Cerebellar nuclear complex (tissue), 1 donor: ENCODE measurements around the gene CCL19.
A peak's percentile ranks its signal among the peaks of the same experiment; 100 is the strongest.

Source experiments
- DNase-seq, 2 experiments: peaks; one replicate each; lab custom pipeline; 2025; lab: John Stamatoyannopoulos, UW

CCL19 gene

DNA sequence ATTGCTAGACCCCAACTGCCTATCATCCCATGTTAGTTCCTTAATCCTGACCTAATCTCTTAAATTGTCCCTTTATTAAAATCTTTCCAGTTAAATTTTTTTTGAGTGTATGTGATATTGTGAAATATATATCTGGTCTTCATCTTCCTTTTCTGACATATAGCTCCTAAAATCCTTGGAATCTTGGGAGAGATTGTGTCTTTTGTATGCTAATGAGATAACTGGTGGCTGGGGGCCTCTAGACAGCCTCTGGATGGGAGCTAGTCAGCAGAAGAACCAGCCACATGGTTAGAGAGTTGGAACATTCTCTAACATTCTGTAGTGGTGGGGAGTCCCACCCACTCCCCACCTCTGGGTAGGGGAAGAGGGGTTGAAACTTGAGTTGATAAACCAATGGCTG lies 3.7 kb upstream of the CCL19 start:
- DNase-seq, result no peak

DNA sequence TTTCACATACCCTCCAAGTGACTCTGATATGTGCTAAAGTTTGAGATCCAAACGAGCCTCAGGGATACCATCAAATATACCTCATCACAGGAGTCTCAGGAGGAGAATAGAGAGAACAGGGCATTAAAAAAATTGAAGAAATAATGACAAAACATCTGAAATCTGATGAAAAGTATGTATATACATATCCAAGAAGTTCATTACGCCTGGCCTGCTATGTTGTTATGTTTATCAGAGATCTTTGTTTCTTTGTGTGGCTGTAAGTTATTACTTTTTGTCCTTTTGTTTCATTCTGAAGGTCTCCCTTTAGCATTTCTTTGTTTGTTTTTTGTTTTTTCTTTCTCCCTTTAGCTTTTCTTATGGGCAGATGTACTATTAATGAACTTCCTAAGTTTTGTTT lies 2.5 kb upstream of the CCL19 start:
- DNase-seq, result no peak

DNA sequence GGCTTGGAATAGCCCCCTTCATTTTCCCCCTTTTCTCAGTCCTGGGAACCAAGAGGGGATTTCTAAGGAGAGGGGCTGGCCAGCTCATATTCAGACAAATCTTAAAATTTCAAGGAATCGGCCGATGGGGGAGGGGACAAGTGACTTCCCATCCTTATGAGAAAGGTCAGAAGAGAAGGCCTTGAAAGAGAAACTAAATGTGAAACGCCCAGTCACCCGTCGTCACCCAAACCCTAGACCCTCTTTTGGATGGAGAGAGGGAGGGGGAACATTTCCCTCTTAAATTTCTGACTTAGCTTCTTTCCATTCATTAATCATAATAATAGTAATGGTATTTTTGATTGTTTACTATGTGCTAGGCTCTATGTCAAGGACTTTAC lies 850 bp upstream of the CCL19 start:
- no peak for DNase-seq

DNA sequence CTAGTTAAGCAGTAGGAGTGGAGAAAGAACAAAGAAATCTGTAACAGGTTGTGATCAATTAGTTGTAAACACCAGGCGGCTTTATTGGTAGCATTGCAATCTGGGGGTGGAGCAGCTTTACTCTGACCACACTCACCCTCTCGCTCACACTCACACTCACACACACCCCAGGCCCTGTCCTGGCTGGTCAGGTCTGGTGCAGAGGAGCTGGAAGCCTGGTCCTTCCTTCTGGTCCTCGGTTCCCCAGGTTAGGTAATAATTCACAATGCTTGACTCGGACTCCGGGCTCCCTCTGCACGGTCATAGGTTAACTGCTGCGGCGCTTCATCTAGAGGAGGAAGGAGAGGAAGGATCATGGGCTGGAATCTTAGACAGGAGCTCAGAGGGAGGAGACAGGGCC lies 1.6 kb downstream of the CCL19 start:
- DNase-seq, result no peak

DNA sequence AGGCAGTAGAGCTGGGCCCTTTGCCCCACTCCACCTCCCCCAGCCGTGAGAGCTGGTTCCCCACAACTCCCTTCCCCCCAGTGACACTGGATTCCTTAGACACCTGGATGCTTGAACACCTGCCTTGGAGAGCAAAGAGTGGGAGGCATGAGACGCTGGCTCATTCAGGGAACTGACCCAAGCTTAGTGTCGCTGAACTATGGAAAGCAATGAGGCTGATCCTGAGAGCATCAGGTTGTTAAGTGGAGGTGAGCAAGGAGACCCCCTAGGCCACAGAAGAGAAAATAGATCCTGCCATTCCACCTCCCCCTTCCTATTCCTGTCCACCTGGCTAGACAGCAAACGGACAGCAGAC lies 2.0 kb downstream of the CCL19 start:
- DNase-seq, result no peak

DNA sequence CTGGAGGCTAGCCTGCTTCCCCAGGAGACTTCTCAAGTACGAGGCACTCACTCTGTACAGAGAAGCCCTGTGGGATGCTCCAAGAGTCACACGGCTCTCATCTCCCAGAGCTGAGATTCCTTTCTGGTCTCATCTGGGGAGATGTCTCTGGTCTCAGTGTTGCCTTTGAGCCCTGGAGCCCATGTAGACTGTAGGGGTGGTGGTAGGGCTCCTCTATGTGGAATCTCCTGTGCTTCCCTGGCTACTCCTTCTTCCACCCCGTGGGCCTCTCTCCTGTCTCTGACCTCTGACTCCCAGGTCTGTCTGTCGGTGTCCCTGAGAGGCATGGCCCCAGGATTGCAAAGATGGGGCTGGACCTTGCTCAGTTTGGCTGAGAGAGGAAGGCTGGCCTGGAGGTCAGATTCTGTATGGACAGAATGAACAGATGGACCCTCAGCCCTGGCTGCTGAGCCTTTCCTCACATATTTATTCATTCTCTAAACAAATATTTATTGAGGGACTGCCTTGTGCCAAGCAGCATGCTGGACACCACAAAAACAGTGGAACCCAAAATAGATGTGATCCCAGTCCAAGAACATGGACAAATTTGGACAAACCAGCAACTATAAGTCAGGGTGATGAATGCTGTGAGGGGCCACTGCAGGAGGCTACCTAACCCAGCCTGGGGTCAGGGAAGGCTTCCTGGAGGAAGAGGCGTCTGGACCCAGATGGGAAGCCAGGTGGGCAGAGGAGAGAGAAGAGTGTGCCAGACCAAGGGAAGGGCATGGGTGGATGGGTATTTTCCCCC lies 2.6 kb downstream of the CCL19 start:
- DNase-seq, result no peak

DNA sequence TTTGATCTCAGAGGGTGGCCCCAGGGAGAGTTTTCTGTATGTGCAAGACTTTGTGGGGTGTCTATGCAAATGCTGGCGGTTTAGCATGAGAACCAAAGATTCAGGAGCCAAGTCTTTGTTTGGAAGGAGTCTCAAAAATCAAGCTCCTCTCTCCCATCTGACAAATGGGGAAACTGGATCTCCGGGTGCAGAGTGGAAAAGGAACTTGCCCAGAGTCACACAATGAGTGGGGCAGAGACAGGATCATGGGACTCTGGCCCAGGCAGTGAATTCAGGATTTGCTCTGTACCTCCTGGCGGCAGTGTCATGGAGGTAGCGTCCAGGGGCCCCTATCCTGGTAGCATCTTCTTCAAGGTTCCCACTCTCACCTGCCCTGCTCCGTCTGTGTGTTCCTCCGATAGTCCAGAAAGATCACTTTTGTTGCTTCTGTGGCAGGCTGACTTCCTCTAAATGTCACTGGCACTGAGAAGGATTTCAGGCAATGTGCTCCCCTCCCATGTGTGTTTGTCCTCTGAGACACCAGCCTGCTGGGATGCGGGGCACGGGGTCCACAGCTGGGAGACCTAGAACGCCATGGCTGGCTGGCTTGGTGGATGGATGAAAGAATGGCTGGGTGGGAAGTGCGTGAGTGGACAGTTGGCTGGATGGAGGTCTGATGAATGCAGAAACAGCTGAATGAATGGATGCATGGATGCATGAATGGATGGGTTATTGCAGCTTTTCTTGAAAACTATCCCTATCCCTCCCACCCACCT lies 3.6 kb downstream of the CCL19 start:
- no peak for DNase-seq

DNA sequence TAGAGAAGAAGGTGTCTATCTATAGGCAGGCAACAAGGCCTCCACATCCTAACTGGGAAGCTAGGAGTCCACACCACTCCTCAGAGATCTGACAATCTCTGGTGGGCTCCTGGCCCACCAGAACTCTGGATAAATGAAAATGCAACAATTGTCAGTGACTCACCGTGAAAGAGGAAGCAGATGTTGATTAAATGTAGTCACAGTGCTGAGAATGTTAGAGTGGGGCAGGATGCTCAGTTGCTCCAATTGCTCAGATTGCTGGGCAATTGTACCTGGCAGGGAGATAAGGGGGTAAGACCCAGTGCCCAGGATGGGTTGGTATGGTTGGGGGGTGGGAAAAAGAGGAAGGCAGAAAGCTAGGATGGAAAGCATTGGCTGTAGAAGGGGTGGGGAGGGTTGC lies 4.3 kb downstream of the CCL19 start:
- DNase-seq, result no peak

DNA sequence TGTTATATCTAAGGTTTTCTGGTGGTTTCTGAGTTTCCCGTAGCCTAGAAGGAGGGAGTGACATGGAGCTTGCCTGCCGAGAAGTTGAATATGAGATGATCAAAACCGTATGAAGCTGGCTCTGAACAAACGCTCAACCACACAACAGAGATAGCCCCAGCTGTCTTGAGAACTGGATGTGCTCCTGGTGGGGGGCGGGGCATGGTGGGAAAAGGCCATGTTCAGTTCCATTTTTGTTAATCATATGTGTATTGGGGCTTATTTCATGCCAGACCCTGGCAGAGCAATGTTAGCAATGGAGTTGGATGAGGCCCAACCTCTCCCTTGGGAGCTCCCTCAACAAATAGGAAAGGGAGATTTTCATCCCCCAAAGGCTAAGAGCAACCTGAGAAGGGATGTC lies 4.8 kb downstream of the CCL19 start:
- no peak for DNase-seq

DNA sequence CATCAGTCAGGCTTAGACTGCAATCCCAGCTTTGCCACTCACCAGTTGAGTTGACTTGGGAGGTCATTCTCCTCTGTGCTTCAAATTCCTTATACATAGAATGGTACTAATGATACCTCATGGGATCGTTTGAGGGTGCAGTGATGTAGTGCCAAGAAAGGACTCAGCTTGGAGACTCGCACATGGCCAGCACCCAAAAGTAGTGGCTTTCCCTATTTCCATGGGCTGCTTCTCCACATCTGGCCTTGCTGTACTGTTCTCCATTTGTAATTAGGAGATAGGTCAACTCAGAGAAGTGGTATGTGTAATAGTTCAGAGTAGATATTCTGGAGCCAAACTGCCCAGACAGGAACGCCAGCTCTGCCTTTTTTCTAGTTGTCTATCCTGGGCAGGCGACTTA lies 5.5 kb downstream of the CCL19 start:
- no peak for DNase-seq

DNA sequence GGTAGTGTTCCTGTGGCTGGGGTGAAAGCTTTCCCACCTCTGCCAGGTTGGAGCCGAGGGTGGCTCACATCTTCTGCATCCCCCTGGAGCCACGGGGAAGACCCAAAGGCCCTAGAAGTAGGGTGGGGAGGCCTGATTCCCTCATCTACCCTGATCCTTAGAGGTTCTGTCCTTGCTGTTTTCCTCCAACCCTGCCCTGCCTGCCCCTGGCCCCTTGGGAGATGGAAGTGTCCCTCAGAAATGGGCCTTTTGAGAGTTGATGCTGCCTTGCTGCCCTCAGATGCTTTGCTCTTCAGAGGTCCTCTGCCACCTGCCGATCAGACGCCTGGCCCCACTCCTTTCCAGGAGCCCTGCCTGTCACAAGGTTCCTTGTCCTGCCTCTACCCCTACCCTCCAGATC lies 6.3 kb downstream of the CCL19 start:
- no peak for DNase-seq

DNA sequence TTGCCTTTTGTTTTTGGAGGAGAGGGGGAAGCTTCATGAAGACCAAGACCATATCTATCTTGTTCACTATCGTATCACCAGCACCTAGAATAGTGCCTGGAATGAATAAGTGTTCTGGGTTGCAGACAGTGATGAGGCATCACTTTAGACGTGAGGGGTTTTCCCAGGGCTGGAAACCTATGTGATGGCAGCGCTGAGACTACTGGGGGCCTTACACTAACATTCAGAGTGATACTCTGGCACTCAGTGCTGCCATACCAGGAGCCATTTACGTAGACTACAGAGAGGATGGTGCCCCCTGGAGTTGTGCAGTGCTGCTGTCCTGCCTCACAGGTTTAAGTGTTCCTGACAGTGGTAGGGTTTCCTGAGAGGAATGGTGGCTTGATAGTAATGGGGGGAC lies 6.9 kb downstream of the CCL19 start:
- no peak for DNase-seq

DNA sequence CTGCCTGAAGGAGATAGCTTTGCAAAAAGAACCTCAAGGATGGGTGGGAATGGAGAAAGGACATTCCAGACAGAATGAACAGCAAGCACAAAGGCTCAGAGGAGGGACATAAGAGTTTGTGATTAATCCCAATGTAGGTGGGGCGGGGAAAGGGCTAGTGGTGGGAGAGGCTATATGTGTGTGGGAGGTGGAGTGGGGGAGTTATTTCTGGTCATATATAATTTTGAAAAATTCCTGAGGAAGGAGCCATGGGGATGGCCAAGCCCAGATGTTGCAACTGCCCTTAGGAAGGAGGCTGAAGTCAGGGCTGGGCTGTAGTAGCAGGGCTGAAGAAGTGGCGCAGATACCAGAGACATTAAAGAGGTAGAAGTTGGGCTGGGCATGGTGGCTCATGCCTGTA lies 15.2 kb downstream of the CCL19 start:
- DNase-seq, result no peak

DNA sequence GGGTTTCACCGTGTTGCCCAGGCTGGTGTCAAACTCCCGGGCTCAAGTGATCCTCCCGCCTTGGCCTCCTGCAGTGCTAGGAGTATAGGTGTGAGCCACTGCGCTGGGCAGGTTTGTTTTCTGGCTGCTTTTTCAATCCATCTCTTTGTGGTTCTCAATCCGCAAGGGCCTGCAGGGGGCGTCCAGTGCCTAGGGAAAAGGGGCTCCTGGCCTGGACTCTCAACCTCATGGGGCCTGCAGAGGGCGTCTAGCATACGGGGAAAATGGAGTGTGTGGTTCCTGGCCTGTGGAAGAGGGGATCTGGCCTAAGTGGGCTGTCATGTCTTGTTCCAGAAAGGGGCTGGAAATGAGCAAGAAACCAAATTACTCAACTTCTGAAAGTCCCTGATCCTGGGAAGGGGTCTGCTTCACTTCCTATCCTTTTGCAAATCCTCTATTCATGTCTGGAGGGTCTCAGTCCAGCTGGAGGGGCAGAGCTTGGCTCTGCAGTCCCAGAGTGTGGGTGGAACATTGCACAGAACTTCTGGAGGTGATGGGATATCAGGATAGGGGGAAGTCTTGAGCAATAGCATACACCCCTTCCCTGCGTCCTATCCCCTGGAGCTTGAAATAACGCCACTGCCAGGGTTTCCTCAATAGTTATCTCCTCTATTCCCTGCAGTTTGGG lies 15.9 kb downstream of the CCL19 start:
- DNase-seq, result no peak

DNA sequence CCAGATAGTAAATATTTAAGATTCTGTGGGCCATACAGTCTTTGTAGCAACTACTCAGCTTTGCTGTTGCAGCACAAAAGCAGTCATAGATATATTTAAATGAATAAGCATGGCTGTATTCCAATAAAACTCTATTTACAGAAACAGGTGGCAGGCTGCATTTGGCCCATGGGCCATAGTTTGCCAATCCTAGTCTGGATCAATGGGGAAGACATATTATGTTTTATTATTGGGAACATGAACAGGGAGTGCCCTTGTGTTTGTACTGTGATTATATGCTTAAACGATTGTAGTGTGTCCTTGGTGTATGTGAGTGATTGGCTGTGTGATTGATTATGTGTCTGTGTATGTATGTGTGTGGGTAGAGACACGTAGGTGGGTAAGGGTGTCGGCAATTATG lies 16.6 kb downstream of the CCL19 start:
- DNase-seq, result no peak

DNA sequence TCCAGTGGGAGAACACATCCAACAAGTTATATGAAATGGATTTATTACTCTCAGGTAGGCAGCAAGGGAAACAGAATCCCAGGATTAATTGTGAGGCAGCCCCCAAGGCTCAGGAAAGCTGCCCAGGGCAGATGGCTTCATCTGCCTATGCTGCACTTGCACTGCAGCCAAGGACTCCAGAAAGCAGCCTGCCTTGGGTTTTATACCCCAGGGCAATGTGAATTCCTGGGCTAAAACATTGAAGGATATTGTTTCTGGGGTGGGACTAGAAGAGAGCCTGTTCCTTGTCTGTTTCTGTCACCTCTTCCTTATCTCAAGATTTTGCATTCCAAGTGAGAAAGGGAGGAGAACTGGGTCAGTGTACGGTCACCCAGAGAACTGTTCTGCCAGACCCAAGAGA lies 19.8 kb downstream of the CCL19 start:
- DNase-seq, result no peak

DNA sequence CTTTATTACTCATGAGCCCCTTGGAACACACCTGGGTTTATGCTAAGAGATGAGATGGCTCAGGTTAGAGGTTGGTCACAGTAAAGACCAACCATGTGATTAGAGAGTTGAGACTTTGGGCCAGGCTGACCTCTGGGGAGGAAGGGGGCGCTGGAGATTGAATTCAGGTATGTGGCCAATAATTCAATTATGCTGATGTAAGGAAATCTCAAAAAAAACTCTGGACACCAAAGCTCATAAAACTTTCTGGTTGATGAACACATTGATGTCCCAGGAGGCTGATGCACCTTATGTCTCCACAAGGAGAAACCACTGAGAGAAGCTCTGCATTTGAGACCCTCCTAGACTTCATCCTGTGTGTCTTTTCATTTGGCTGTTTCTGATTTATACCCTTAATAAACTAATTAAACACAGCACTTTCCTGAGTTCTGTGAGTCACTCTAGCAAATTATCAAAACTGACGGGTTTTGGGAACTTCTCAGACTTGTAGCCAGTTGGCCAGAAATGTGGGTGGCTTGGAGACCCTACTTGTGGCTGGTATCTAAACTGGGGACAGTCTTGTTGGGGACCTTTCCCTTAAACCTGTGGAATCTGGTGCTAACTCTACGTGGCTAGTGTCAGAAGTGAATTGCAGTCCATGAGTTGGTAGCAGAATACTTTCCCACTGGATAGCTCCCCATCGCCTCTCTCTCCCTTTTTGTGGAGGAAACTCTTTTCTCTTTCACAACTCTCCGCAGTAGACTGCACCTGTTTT lies 21.1 kb downstream of the CCL19 start:
- DNase-seq, result no peak

DNA sequence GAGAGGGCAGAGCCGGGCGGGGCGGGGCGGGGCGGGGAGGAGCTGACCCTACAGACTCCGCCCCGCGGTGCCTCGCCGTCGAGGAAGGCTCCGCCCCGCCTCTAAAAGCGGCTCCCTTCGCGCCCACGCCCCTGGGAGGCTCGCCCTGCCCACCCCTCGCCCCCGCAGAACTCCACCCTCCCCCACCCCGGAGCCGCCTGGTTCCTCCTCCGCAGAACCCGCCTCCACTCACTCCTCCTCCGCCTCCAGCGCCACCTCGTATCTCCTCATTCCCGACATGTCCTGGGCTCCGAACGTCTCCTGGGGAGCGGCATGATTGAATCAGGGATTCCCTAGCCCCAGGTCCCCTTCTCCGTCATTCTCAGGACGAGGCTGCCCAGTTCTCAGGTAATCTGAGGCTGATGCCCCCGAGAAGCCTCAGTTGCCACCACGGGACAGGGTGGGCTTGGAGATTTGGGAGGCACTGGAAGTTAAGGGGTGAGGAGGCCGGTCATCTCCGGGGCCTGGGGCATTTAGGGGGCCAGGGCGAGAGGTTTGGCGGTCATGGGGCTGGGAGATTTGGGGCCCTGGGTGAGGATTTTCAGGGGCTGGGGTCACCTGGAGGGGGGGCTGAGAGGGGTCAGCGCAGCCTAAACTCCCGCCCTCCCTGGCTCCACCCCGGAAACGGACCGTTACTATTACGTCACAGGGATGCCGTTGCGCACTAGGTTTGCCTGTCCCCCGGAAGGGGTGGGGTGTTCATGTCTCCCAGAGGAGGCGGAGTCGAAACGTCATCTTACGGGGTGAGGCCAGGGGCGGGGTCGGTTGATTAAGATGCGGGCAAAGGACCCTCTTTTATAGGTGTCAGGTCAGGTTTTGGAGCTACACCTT lies 25.5 kb downstream of the CCL19 start:
- peak; percentile 86 to 92 for DNase-seq

DNA sequence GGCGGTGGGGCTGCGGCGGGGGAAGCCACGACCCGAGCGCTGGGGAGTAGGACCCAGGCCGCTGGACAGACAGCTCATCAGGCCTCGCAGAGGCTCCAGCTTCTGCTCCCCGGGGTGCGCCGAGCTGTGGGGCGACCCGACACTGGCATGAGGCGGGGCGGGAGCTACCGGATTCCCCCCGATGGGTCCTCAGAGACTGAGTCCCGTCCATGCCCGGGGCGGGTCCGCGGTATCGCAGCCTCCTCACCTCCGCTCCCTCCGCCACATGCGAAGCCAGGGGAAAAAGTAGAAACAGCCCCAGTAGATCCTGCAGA lies 26.1 kb downstream of the CCL19 start:
- no peak for DNase-seq

DNA sequence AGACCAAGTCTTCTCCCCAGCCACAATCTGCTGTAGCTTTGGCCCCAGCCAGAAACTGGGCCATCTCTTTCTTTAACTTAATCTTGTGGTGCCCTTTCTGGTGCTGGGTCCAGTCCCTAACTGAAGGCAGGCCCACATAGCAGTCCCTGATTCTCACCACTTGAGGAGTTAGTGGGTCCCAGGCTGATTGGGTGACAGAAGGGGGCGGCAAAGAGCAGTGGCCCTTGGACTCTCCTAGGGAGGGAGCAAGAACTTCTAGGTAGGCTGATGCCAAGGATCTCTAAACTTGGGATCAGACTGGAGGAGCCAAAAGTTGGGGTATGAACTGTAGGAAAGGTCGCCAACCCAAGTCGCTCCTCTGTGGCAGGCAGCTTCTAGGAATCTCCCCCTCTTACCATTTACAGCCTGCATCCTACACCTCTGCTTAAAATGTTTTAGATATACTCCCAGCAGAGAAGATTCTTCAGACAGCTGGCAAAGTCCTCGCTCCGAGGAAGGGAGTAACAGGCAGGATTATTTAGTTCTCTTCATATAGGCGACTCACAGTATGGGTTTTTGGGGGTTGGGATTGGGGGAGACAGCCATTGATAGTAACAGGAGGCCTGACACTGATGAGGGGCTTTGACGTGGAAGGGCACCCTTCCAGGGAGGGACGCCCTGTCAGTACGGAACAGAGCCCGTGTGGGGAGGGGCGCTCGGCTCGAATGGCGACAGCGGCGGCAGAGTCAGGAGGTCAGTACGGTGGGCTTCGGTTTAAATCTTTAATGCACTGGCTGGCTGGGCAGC lies 26.6 kb downstream of the CCL19 start:
- peak in 1 of 2 experiments; percentile 26 for DNase-seq

DNA sequence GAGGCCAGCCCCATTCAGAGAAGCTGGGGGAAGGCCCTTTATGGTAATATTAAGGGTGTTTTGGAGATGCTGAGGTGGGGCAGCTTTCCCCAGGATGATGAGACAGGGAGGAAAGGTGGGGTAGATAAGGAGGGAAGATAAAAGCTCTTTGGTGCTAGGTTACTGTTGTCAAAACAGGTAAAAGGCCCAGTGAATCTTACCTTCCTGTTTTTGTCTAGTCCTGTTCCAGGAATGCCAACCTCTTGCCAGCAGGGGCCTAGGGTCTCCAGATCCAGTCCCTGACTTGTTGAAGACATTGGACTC lies 27.8 kb downstream of the CCL19 start:
- no peak for DNase-seq
